D721Med (cell line): ENCODE results near the gene NYNRIN.

Experiments
- DNase-seq: peaks from one replicate; pipeline ENCODE4 v3.0.0; 2011; ENCODE audit warnings: low spot score; ENCODE audit not compliant: insufficient read length
- FAIRE-seq: peaks from 2 replicates; lab custom pipeline; 2011; peaks lifted over from hg19 to GRCh38; lab: Jason Lieb, UNC
- CTCF ChIP-seq: IDR thresholded peaks from 2 replicates; pipeline ENCODE4 v1.5.1; 2012; ENCODE audit warnings: mild to moderate bottlenecking, control low read depth; ENCODE audit not compliant: insufficient read depth; ENCODE audit errors: missing control alignments

The NYNRIN gene

GRCh38 chr14:24378327-24378726, 20.5 kb upstream of the NYNRIN start:
- no peak for TF ChIP-seq CTCF
- DNase-seq, result no peak
- FAIRE-seq, result no peak

- DNase-seq, result no peak
- FAIRE-seq, result no peak
- no peak for TF ChIP-seq CTCF
Observed at GRCh38 chr14:24378981-24379906, 19.6 kb upstream of the NYNRIN start.

- FAIRE-seq (no peak), DNase-seq (no peak)
- no peak for TF ChIP-seq CTCF
Observed at GRCh38 chr14:24379907-24380730, 18.7 kb upstream of the NYNRIN start.

GRCh38 chr14:24381363-24382063, 17.3 kb upstream of the NYNRIN start:
- FAIRE-seq (no peak), DNase-seq (no peak)
- TF ChIP-seq CTCF, result no peak

GRCh38 chr14:24382064-24382371, 16.8 kb upstream of the NYNRIN start:
- DNase-seq, result no peak
- no peak for TF ChIP-seq CTCF
- no peak for FAIRE-seq

- no peak for FAIRE-seq
- DNase-seq, result no peak
- TF ChIP-seq CTCF, result no peak
Observed at GRCh38 chr14:24384169-24384568, 14.6 kb upstream of the NYNRIN start.
